Ishikawa (cell line): ENCODE data around the gene PTHLH.

ENCODE experiments used
- EGR1 ChIP-seq: IDR thresholded peaks from 2 replicates; pipeline ENCODE4 v1.6.1; 2012
- EP300 ChIP-seq: IDR thresholded peaks from 2 replicates; pipeline ENCODE4 v1.6.1; 2012; ENCODE audit warnings: borderline replicate concordance
- MAX ChIP-seq: IDR thresholded peaks from 2 replicates; pipeline ENCODE4 v1.6.1; 2012
- TAF1 ChIP-seq: IDR thresholded peaks from 2 replicates; pipeline ENCODE4 v1.6.1; 2012; ENCODE audit warnings: low read depth, mild to moderate bottlenecking
- YY1 ChIP-seq: IDR thresholded peaks from 2 replicates; pipeline ENCODE4 v1.6.1; 2012; ENCODE audit warnings: low read depth

GRCh38 chr12:27924350-27925135 lies 48.0 kb downstream of the PTHLH start:
- TF ChIP-seq TAF1 (no peak), MAX (no peak), YY1 (no peak), EP300 (no peak), EGR1 (no peak)
